ENCODE results near the gene COMMD2. TPM values are rescaled to one million over a fixed set of nuclear protein-coding genes. Genes with fewer than 3 reads are reported as not detected.

COMMD2 gene
- total and polyA plus RNA-seq, 7 donors = 10.2 to 27.5 (median 17.1) TPM

Small RNA genes within 50 kb of the gene (small RNA-seq; reads per million reads assigned to genes)
- 0 reads per million in 3 donors for gene RNU6-507P

Other genes starting within 250 kb of the COMMD2 start
- gene WWTR1, start 94.5 kb downstream of the COMMD2 start, total RNA-seq = 100 to 1,000 TPM; 243 to 340 (median 317) TPM
- 10 to 100 TPM in 2 of 3 donors, 1 to 10 TPM in 1; 7.9 to 19.2 (median 15.2) TPM for gene WWTR1, start 94.5 kb downstream of the COMMD2 start, polyA plus RNA-seq
- not detected for gene ANKUB1, start 40.1 kb upstream of the COMMD2 start, total RNA-seq
- not detected for gene ANKUB1, start 40.1 kb upstream of the COMMD2 start, polyA plus RNA-seq
- 100 to 1,000 TPM in 2 of 4 donors, 10 to 100 TPM in 2; 78.3 to 110 (median 94.1) TPM for gene RNF13, start 60.7 kb upstream of the COMMD2 start, total RNA-seq
- 10 to 100 TPM; 15.6 to 34.4 (median 19.0) TPM for gene RNF13, start 60.7 kb upstream of the COMMD2 start, polyA plus RNA-seq
- 10 to 100 TPM; 37.5 to 62.4 (median 60.1) TPM for gene PFN2, start 218.4 kb upstream of the COMMD2 start, total RNA-seq
- 10 to 100 TPM; 33.7 to 52.5 (median 50.5) TPM for gene PFN2, start 218.4 kb upstream of the COMMD2 start, polyA plus RNA-seq